ENCODE results near the gene NRROS.

NRROS gene

DNA sequence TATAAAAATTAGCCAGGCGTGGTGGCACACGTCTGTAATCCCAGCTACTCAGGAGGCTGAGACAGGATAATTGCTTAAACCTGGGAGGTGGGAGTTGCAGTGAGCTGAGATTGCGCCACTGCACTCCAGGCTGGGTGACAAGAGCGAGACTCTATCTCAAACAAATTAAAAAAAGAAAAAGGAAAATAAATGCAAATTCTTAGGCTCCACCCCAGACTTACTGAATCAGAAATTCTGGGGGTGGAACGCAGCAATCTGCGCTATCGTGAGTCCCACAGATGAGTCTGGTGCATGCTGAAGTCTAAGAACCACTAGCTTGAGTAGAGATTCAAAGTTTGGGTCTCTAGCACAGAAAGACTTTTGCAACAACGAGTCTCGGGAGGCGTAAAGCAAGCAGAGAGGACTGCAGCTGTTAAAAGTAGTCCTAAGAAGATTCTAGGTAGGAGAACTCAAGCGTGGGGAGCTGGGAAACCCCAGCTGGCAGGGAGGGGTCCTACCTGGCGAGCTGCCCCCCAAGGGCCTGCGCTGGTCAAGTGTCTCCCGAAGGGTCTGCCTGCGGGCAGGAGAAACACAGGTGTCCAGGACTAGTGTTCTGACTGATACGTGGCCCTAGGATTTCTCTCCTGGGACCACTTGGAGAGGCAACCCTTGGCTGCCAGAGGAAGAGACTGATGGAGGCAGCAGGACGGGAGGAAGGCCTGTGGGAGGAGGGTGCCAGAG, 50.6 kb downstream of the NRROS start:
- DNase-seq, result no peak

DNA sequence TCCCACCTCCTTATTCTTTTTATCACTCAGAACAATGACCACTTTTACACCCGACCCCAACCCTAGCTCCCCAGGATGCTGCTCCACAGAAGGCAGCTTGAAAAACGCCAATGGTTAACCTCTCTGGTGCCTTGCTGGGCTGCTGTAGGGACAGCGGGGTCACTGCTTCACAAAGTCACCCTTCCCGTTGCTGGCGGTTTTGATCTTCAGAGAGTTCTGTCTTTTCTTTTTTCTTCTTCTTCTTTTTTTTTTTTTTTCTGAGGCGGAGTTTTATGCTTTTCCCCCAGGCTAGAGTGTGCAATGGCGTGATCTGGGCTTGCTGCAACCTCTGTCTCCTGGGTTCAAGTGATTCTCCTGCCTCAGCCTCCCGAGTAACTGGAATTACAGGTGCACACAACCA, 51.9 kb downstream of the NRROS start:
- DNase-seq, result no peak

DNA sequence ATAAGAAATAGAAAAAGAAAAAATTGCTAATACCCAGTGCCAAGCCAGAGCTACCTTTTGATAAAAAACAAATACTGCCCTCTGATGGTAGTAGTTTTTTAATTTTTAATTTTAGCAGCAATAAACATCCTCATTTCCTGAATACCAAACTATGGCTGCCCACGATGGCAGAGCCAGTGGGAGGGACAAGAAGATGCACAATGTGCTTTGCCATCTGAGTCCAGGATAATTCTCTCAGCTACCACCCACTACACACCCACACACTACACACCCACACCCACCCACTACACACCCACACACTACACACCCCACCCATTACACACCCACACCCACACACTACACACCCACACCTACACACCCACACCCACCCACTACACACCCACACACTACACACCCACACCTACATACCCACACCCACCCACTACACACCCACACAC, 54.7 kb downstream of the NRROS start:
- DNase-seq, result peak in 1 of 2 experiments; percentile 2

DNA sequence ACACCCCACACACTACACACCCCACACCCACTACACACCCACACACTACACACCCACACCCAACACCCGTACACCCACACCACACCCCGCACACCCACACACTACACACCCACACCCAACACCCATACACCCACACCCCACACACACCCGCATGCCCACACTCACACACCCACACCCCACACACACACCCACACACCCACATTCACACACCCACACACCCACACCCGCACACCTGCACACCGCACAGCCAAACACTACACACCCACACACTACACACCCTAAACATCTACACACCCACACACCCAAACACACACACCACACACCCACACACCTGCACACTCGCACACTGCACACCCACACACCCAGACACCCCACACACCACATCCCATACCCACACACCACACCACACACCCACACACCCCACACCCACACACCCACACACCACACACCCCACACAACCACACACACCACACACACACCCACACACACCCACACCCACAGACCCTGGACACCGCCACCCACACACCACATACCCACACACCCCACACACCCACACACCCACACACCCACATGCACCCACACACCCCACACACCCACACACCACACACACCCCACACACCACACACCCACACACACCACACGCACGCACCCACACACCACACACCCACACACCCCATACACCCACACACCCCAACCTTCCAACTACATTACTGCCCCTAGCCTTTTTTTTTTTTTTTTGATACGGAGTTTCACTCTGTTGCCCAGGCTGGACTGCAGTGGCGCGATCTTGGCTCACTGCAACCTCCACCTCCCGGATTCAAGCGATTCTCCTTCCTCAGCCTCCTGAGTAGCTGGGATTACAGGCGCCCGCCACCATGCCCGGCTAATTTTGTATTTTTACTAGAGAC, 55.7 kb downstream of the NRROS start:
- peak; percentile 10 to 28 for DNase-seq

DNA sequence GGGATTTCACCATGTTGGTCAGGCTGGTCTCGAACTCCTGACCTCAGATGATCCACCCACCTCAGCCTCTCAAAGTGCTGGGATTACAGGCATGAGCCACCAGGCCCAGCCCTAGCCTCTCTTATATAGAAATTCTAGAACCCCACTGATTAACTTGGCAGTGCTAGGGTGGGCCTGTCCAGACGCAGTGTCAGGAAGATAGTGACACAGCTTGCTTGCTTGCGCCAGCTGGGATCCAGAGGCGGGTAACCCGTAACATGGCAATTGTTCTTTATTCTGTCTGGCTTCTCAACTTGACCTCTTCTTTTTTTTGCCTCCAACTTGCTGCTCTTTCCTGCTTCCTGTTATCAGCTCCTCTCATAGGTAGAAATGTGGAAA, 56.3 kb downstream of the NRROS start:
- DNase-seq, result no peak

DNA sequence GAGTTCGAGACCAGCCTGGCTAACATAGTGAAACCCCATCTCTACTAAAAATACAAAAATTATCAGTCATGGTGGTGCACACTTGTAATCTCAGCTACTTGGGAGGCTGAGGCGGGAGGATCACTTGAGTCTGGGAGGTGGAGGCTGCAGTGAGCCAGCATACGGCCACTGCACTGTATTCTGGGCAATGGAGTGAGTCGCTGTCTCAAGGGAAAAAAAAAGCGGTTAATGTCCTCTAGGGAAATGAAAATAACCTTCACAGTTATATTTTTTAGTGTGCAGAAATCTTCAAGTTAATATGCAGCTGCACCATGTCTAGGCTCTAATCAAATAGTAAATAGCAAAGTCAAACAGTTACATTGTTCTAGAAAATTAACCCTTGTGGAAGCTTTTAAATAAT, 57.8 kb downstream of the NRROS start:
- no peak for DNase-seq

DNA sequence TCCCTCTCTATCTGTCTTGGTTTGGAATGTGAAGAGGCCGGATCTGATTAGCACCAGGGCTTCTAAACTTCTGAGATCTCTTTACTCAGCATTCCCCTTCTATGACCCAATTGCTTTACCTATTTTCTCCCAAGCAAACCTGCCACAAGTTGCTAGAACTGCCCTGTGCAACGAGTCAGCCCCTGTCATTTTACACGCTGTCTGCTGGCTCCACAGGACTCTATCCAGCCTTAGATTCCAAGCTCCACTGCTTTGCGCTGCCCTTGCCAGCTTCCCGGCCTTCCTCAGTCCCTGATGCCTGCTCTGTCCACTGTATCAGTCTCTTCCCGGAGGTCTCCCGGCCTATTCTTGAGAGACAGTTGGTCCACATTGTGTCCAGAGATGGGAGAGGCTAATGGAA, 60.3 kb downstream of the NRROS start:
- DNase-seq, result no peak

DNA sequence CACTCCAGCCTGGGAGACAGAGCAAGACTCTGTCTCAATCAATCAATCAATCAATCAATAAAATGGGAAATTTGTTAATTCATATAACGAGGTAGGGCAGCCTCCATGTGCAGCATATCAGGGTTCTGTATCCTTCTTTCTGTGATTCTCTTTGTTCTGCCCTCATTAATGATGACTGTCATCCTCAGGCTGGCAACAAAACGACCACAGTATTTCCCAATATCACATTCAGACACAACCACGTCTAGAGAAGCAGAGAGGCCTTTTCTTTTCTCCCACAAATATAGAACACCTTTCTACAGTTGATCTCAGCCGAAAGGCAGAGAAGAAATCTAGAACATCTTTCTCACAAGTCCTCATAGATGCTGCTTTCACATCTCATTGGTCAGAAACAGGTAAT, 61.3 kb downstream of the NRROS start:
- no peak for DNase-seq

DNA sequence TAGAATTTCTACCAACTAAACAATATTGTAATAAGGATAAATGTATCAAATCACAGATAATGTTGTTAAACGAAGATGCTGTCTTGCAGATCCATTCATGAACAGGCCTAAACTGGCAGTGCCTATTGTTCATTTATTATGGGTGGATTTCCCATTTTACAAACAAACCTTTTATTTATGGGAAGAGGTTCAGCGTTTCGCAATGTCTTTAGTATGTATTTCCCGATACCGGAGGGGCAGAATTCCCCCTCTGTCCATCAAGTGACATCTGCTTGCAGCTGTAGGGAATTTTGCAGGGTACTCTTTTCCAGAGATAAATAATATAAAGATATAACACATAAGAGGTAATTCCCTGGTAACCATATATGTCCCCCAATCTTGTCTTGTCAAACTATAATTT, 66.8 kb downstream of the NRROS start:
- DNase-seq, result no peak

DNA sequence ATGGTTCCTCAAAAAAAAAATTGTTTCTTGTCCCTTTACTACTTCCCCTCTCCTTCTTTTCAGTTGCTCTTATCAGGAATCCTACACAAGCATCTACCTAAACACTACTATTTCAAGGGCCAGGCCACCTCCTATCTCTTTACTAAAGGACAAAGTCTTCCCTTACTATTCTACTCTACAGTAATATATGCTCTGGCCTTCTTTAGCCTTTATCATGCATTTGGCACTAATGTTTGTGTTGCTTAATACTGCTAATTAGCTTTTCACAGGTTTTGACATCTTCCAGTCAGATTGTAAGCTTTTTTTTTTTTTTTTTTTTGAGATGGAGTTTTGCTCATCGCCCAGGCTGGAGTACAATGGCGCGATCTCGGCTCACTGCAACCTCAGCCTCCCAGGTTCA, 67.2 kb downstream of the NRROS start:
- no peak for DNase-seq

DNA sequence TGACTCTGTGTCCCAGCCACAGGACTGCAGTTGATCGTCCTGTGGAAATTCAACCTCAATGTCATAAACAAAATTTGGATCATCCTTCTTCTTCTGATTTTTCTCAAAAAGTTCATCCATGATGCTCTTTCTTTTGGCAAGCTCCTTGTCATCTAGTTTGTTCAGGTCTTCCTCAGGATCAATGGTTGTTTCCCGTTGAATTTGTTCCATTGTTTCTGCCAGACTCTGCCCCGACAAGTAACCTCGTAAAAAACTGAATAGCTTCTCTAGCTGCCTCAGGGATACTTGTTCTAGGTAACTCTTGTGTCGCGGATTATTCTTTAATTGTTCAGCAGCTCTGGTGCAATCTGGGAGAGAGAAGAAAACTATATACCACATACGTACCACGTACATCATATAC, 68.1 kb downstream of the NRROS start:
- DNase-seq, result no peak

DNA sequence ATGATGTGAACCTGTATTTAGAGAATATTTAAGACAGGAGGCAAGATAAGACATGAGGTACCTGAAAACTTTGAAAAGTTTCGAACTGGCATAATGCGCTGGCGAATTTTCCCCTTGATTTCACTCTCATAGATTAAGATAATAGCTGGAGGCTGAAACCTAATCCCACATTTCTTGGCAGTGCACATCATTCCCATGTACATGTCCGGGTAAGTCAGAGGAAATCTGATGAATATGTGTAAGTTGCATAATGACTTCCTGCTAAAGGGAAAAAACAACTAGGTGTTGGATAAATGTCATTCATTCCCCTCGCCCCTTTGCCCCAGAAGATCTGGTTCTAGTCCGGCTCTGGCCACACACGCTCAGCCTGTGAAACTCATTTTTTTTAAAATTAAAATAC, 69.0 kb downstream of the NRROS start:
- no peak for DNase-seq
